Vagina (tissue), 2 donors: ENCODE results near the gene ADGRL3.

ENCODE experiments used
- POLR2A ChIP-seq, 2 donors: fragments of 450-650 bp; IDR thresholded peaks; one replicate each; pipeline ENCODE4 v1.6.1; 2017; ENCODE audit warnings: antibody characterized with exemption in 2 of 2, mild to moderate bottlenecking in 2 of 2, moderate library complexity in 2 of 2
- POLR2AphosphoS5 ChIP-seq, 2 donors: sonication (generic); formaldehyde crosslinking; IDR thresholded peaks; one replicate each; pipeline ENCODE4 v1.9.0; 2017; ENCODE audit warnings: antibody characterized with exemption in 2 of 2, mild to moderate bottlenecking in 2 of 2, low read depth in 1 of 2; ENCODE audit not compliant: insufficient read depth in 1 of 2
- TF ChIP-seq, protein P1 (sequence below), 3 experiments: fragments of 450-650 bp in 2 of 3; fragments of 200-600 bp in 1 of 3; sonication (generic) in 1 of 3; IDR thresholded peaks; one replicate each; pipeline ENCODE4 v1.5.1; 2017 to 2019; ENCODE audit warnings: antibody characterized with exemption in 3 of 3, mild to moderate bottlenecking in 2 of 3, moderate library complexity in 2 of 3

DNA sequence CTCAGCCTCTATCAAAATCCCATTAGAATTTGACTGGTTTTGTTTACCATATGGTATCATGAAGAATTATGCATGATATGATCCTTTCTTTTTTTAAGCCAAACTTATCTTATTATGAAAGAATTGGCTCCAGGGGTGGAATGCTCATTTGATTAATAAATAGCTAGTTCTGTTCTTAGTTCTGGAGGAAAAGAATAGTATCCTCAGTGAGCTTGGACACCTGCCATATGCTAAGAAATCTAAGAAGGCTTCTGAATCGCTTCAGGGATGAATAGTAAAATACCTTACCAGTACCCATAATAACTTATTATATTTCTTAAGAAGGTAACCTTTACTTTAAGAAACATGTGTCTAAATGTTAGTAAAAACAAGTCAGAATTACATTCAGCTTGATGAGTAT is 803.6 kb downstream of the ADGRL3 start:
- TF ChIP-seq, protein P1, sequence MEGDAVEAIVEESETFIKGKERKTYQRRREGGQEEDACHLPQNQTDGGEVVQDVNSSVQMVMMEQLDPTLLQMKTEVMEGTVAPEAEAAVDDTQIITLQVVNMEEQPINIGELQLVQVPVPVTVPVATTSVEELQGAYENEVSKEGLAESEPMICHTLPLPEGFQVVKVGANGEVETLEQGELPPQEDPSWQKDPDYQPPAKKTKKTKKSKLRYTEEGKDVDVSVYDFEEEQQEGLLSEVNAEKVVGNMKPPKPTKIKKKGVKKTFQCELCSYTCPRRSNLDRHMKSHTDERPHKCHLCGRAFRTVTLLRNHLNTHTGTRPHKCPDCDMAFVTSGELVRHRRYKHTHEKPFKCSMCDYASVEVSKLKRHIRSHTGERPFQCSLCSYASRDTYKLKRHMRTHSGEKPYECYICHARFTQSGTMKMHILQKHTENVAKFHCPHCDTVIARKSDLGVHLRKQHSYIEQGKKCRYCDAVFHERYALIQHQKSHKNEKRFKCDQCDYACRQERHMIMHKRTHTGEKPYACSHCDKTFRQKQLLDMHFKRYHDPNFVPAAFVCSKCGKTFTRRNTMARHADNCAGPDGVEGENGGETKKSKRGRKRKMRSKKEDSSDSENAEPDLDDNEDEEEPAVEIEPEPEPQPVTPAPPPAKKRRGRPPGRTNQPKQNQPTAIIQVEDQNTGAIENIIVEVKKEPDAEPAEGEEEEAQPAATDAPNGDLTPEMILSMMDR (IDR thresholded peaks at IDR 0.05) = no peak
- TF ChIP-seq POLR2AphosphoS5 (IDR thresholded peaks at IDR 0.05; ENCODE audit: insufficient read depth in 1 of 2, low read depth in 1 of 2) (no peak), POLR2A (IDR thresholded peaks at IDR 0.05) (no peak)
